ENCODE results near the gene TREML1.

TREML1 gene

GRCh38 chr6:41167173-41167963 lies 13.2 kb upstream of the TREML1 start:
- peak; percentile 24 for DNase-seq
- no peak for TF ChIP-seq CTCF (IDR thresholded peaks at IDR 0.05; ENCODE audit: low read depth, low read length, missing control alignments)

DNA sequence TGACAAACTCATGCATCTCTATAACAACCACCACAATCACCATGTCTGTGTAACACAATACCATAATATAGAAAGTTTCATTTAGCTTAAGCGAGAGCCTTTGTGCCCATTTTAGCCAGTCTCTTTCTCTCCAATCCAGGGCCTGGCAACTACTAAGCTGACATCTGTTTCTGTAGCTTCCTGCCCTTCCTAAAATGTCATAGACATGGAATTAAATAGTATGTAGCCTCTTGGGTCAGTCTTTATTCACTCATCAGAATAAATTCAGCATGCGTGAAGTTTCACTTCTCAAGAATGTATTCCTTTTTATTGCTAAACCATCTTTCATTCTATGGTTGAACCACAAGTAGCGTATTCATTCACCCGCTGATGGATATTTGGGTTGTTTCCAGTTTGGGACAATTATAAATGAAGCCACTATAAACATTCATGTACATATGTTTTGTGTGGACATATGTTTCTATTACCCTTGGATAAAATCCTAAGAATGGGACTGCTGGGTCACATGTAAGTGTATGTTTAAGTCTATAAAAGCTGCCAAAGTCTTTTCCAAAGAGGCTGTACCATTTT lies 10.5 kb upstream of the TREML1 start:
- DNase-seq: no peak
- no peak for TF ChIP-seq CTCF (IDR thresholded peaks at IDR 0.05; ENCODE audit: low read depth, low read length, missing control alignments)
- Histone ChIP-seq H3K36me3 (replicated peaks) (no peaks in the 10 kb centered on the region), H3K27ac (no peak overlapping the region), H3K4me3 (ENCODE audit: low read depth, low read length) (no peak overlapping the region), H3K27me3 (replicated peaks) (no peaks in the 10 kb centered on the region)
- in situ Hi-C loops (cut with HindIII; ENCODE audit: low pct_ligation_motif_present, low sequenced_read_pairs): no loop called here

More at GRCh38 chr6:41167173-41167963, 13.2 kb upstream of the TREML1 start:
- H3K4me3 ChIP-seq (ENCODE audit: low read depth, low read length): no peak overlapping the region
- no peaks in the 10 kb centered on the region for H3K36me3 ChIP-seq (replicated peaks)
- in situ Hi-C loops (cut with HindIII; ENCODE audit: low pct_ligation_motif_present, low sequenced_read_pairs): no loop called here
- no peaks in the 10 kb centered on the region for H3K27me3 ChIP-seq (replicated peaks)
- H3K27ac ChIP-seq: no peak overlapping the region

DNA sequence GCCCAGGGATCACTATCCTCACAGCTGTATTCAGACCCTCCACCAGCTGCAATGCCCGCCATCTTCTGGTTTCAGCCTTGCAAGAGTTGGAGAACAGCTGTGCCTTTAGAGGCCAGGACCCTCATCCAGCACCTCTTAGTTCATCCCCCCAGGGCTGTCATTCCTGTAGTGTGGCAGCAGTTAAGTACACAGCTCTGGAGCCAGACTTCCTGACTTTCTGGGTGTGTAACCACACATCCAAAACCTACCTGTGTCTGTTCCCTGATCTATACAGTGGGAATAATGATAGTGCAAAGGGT lies 9.2 kb upstream of the TREML1 start:
- no peak for DNase-seq
- in situ Hi-C loops (cut with HindIII; ENCODE audit: low pct_ligation_motif_present, low sequenced_read_pairs): no loop called here
- H3K4me3 ChIP-seq (ENCODE audit: low read depth, low read length): no peak overlapping the region
- H3K27me3 ChIP-seq (replicated peaks): no peaks in the 10 kb centered on the region
- no peaks in the 10 kb centered on the region for H3K36me3 ChIP-seq (replicated peaks)
- no peak for TF ChIP-seq CTCF (IDR thresholded peaks at IDR 0.05; ENCODE audit: low read depth, low read length, missing control alignments)
- no peak overlapping the region for H3K27ac ChIP-seq

DNA sequence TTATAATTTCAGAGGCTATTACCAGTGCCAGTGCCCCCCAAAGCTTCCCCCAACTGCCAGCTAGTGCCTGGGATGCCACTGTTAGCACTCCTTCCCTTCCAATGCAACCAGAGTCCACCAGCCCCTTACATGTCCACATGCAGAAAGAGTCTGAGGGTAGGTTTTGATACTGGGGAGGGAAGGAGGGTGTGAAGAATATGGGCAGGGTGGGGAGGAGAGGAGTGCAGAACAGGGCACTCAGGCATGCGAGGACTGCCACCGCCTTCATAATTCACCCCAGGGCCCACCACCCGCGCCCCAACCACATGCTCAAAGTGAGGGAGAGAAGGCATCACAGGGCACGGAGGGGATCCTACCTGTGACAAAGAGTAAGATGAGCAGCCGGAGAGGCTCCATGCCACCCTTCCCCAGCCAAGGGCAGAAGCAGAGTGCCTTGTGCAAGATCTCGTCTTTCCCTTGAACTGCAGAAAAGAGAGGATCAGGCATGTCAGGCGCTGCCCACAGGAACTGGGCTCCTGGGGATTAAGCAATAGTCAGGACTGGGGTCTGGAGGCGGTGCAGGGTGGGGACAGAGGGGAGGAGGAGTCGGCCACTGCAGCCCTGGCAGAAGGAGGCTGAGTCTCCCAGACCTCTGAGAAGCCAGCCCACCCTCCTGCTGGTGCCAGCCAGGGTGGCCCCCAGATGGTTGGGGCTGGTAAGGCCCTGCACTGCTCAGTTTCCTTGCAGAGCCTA lies 8.7 kb upstream of the TREML1 start, which contains the start of gene TREM2:
Gene TREM2 (minus strand): TSS at position 430 of the 732 bp plus-strand sequence. CDS start 34 bp downstream, at position 396.
- Histone ChIP-seq H3K36me3 (replicated peaks) (no peaks in the 10 kb centered on the region), H3K4me3 (ENCODE audit: low read depth, low read length) (no peak within 1 kb of the TSS), H3K27ac (no peak within 1 kb of the TSS), H3K27me3 (replicated peaks) (no peaks in the 10 kb centered on the region)
- no peak for TF ChIP-seq CTCF (IDR thresholded peaks at IDR 0.05; ENCODE audit: low read depth, low read length, missing control alignments)
- DNase-seq: no peak
- in situ Hi-C loops (cut with HindIII; ENCODE audit: low pct_ligation_motif_present, low sequenced_read_pairs): no loop called here

GRCh38 chr6:41161851-41162552 lies 7.9 kb upstream of the TREML1 start:
- no peak for DNase-seq

More at GRCh38 chr6:41161851-41162552, 7.9 kb upstream of the TREML1 start:
- no peak overlapping the region for H3K27ac ChIP-seq
- no peak for TF ChIP-seq CTCF (IDR thresholded peaks at IDR 0.05; ENCODE audit: low read depth, low read length, missing control alignments)
- no peaks in the 10 kb centered on the region for H3K36me3 ChIP-seq (replicated peaks)
- in situ Hi-C loops (cut with HindIII; ENCODE audit: low pct_ligation_motif_present, low sequenced_read_pairs): no loop called here
- H3K27me3 ChIP-seq (replicated peaks): no peaks in the 10 kb centered on the region
- no peak overlapping the region for H3K4me3 ChIP-seq (ENCODE audit: low read depth, low read length)
